ENCODE measurements around the gene PRRT2.

PRRT2 gene

GRCh38 chr16:29854520-29855100, 42.6 kb downstream of the PRRT2 start:
- Histone ChIP-seq H3K27ac (ENCODE audit: low read depth, low read length) (no peak overlapping the region), H3K4me1 (ENCODE audit: control insufficient read depth in 1 of 2, insufficient read depth in 2 of 2, low read length in 2 of 2) (no peaks in the 10 kb centered on the region), H3K18ac (ENCODE audit: low read length) (no peak overlapping the region), H4K8ac (ENCODE audit: low read depth, low read length) (no peak overlapping the region), H3K14ac (ENCODE audit: low read length) (no peak overlapping the region), H3K9me3 (ENCODE audit: insufficient read depth, low read depth, low read length) (no peaks in the 10 kb centered on the region), H3K4me3 (ENCODE audit: low read depth, low read length) (no peak overlapping the region), H2BK5ac (ENCODE audit: low read depth, low read length, poor library complexity) (no peak overlapping the region), H4K12ac (ENCODE audit: low read depth, low read length) (no peak overlapping the region), H2AK5ac (ENCODE audit: low read length) (no peak overlapping the region), H3K79me2 (ENCODE audit: control insufficient read depth, insufficient read depth, low read length, poor library complexity) (no peaks in the 10 kb centered on the region), H3K4me2 (ENCODE audit: low read length) (no peak overlapping the region), H4K91ac (ENCODE audit: low read depth, low read length) (no peak overlapping the region), H3K9ac (ENCODE audit: low read length) (no peak overlapping the region), H3K36me3 (ENCODE audit: control insufficient read depth in 1 of 2, insufficient read depth in 2 of 2, low read length in 2 of 2) (peaks cover 11% of the 10 kb centered on the region in 2 experiments), H3K4ac (ENCODE audit: low read depth, low read length) (no peak overlapping the region), H3K79me1 (ENCODE audit: low read length) (no peaks in the 10 kb centered on the region), H2BK120ac (ENCODE audit: insufficient read depth, low read length, poor library complexity) (no peak overlapping the region), H2BK12ac (ENCODE audit: low read length) (no peak overlapping the region), H3K23ac (ENCODE audit: low read length) (no peak overlapping the region), H2AFZ (ENCODE audit: insufficient read depth, low read length, poor library complexity) (no peak overlapping the region), H3K27me3 (ENCODE audit: insufficient read depth, low read length) (no peaks in the 10 kb centered on the region)
- DNase-seq, result no peak
- WGBS (ENCODE audit: extremely low coverage, insufficient coverage, insufficient read length), result no CpG with 5 or more reads among the region's 5 CpGs

- WGBS (ENCODE audit: extremely low coverage, insufficient coverage, insufficient read length), result no CpG with 5 or more reads among the region's 7 CpGs
These were observed 45.3 kb downstream of the PRRT2 start for GRCh38 chr16:29857133-29857760.

GRCh38 chr16:29858149-29858849, 46.3 kb downstream of the PRRT2 start:
- no peak for DNase-seq
- Histone ChIP-seq H3K9ac (ENCODE audit: low read length) (no peak overlapping the region), H2AFZ (ENCODE audit: insufficient read depth, low read length, poor library complexity) (no peak overlapping the region), H3K4me3 (ENCODE audit: low read depth, low read length) (no peak overlapping the region), H3K4me1 (ENCODE audit: control insufficient read depth in 1 of 2, insufficient read depth in 2 of 2, low read length in 2 of 2) (peaks cover 0 to 7% of the 10 kb centered on the region in 2 experiments), H4K91ac (ENCODE audit: low read depth, low read length) (no peak overlapping the region), H2BK120ac (ENCODE audit: insufficient read depth, low read length, poor library complexity) (no peak overlapping the region), H2BK5ac (ENCODE audit: low read depth, low read length, poor library complexity) (no peak overlapping the region), H4K8ac (ENCODE audit: low read depth, low read length) (no peak overlapping the region), H3K9me3 (ENCODE audit: insufficient read depth, low read depth, low read length) (no peaks in the 10 kb centered on the region), H3K27ac (ENCODE audit: low read depth, low read length) (no peak overlapping the region), H3K4ac (ENCODE audit: low read depth, low read length) (no peak overlapping the region), H4K12ac (ENCODE audit: low read depth, low read length) (no peak overlapping the region), H3K79me1 (ENCODE audit: low read length) (peaks cover 5% of the 10 kb centered on the region), H3K14ac (ENCODE audit: low read length) (no peak overlapping the region), H3K36me3 (ENCODE audit: control insufficient read depth in 1 of 2, insufficient read depth in 2 of 2, low read length in 2 of 2) (peaks cover 21 to 25% of the 10 kb centered on the region in 2 experiments), H2AK5ac (ENCODE audit: low read length) (no peak overlapping the region), H3K79me2 (ENCODE audit: control insufficient read depth, insufficient read depth, low read length, poor library complexity) (peaks cover 4% of the 10 kb centered on the region), H3K18ac (ENCODE audit: low read length) (no peak overlapping the region), H2BK12ac (ENCODE audit: low read length) (no peak overlapping the region), H3K4me2 (ENCODE audit: low read length) (no peak overlapping the region), H3K27me3 (ENCODE audit: insufficient read depth, low read length) (no peaks in the 10 kb centered on the region), H3K23ac (ENCODE audit: low read length) (no peak overlapping the region)
- WGBS (ENCODE audit: extremely low coverage, insufficient coverage, insufficient read length), result no CpG with 5 or more reads among the region's 10 CpGs

More at GRCh38 chr16:29857133-29857760, 45.3 kb downstream of the PRRT2 start:
- no peak overlapping the region for H3K4me3 ChIP-seq (ENCODE audit: low read depth, low read length)
- no peak overlapping the region for H3K23ac ChIP-seq (ENCODE audit: low read length)
- no peak overlapping the region for H3K27ac ChIP-seq (ENCODE audit: low read depth, low read length)
- H2AK5ac ChIP-seq (ENCODE audit: low read length), result no peak overlapping the region
- peaks cover 0 to 7% of the 10 kb centered on the region in 2 experiments for H3K4me1 ChIP-seq (ENCODE audit: control insufficient read depth in 1 of 2, insufficient read depth in 2 of 2, low read length in 2 of 2)
- H3K14ac ChIP-seq (ENCODE audit: low read length), result no peak overlapping the region
- H3K9me3 ChIP-seq (ENCODE audit: insufficient read depth, low read depth, low read length), result no peaks in the 10 kb centered on the region
- no peak overlapping the region for H2BK5ac ChIP-seq (ENCODE audit: low read depth, low read length, poor library complexity)
- H3K9ac ChIP-seq (ENCODE audit: low read length), result no peak overlapping the region
- no peak overlapping the region for H4K91ac ChIP-seq (ENCODE audit: low read depth, low read length)
- DNase-seq, result no peak
- H3K79me2 ChIP-seq (ENCODE audit: control insufficient read depth, insufficient read depth, low read length, poor library complexity), result no peaks in the 10 kb centered on the region
- H4K12ac ChIP-seq (ENCODE audit: low read depth, low read length), result no peak overlapping the region
- no peak overlapping the region for H2BK120ac ChIP-seq (ENCODE audit: insufficient read depth, low read length, poor library complexity)
- peaks cover 21 to 25% of the 10 kb centered on the region in 2 experiments for H3K36me3 ChIP-seq (ENCODE audit: control insufficient read depth in 1 of 2, insufficient read depth in 2 of 2, low read length in 2 of 2)
- no peak overlapping the region for H3K4ac ChIP-seq (ENCODE audit: low read depth, low read length)
- H2BK12ac ChIP-seq (ENCODE audit: low read length), result no peak overlapping the region
- H3K18ac ChIP-seq (ENCODE audit: low read length), result no peak overlapping the region
- no peak overlapping the region for H4K8ac ChIP-seq (ENCODE audit: low read depth, low read length)
- no peaks in the 10 kb centered on the region for H3K79me1 ChIP-seq (ENCODE audit: low read length)
- no peak overlapping the region for H2AFZ ChIP-seq (ENCODE audit: insufficient read depth, low read length, poor library complexity)
- H3K4me2 ChIP-seq (ENCODE audit: low read length), result no peak overlapping the region
- H3K27me3 ChIP-seq (ENCODE audit: insufficient read depth, low read length), result no peaks in the 10 kb centered on the region

- no peak overlapping the region for H3K4me2 ChIP-seq (ENCODE audit: low read length)
- no peak overlapping the region for H3K14ac ChIP-seq (ENCODE audit: low read length)
- H3K79me2 ChIP-seq (ENCODE audit: control insufficient read depth, insufficient read depth, low read length, poor library complexity), result peaks cover 4% of the 10 kb centered on the region
- no peak overlapping the region for H3K9ac ChIP-seq (ENCODE audit: low read length)
- no peak overlapping the region for H2BK120ac ChIP-seq (ENCODE audit: insufficient read depth, low read length, poor library complexity)
- H3K4me3 ChIP-seq (ENCODE audit: low read depth, low read length), result no peak overlapping the region
- H3K23ac ChIP-seq (ENCODE audit: low read length), result no peak overlapping the region
- H3K18ac ChIP-seq (ENCODE audit: low read length), result no peak overlapping the region
- H2BK5ac ChIP-seq (ENCODE audit: low read depth, low read length, poor library complexity), result no peak overlapping the region
- H2BK12ac ChIP-seq (ENCODE audit: low read length), result no peak overlapping the region
- peaks cover 2% of the 10 kb centered on the region for H3K9me3 ChIP-seq (ENCODE audit: insufficient read depth, low read depth, low read length)
- H4K12ac ChIP-seq (ENCODE audit: low read depth, low read length), result no peak overlapping the region
- no peak overlapping the region for H4K91ac ChIP-seq (ENCODE audit: low read depth, low read length)
- H3K36me3 ChIP-seq (ENCODE audit: control insufficient read depth in 1 of 2, insufficient read depth in 2 of 2, low read length in 2 of 2), result peaks cover 21 to 25% of the 10 kb centered on the region in 2 experiments
- no peaks in the 10 kb centered on the region for H3K27me3 ChIP-seq (ENCODE audit: insufficient read depth, low read length)
- peaks cover 0 to 10% of the 10 kb centered on the region in 2 experiments for H3K4me1 ChIP-seq (ENCODE audit: control insufficient read depth in 1 of 2, insufficient read depth in 2 of 2, low read length in 2 of 2)
- H4K8ac ChIP-seq (ENCODE audit: low read depth, low read length), result no peak overlapping the region
- H3K4ac ChIP-seq (ENCODE audit: low read depth, low read length), result no peak overlapping the region
- peaks cover 5% of the 10 kb centered on the region for H3K79me1 ChIP-seq (ENCODE audit: low read length)
- no peak for DNase-seq
- no peak overlapping the region for H2AK5ac ChIP-seq (ENCODE audit: low read length)
- H3K27ac ChIP-seq (ENCODE audit: low read depth, low read length), result no peak overlapping the region
- no peak overlapping the region for H2AFZ ChIP-seq (ENCODE audit: insufficient read depth, low read length, poor library complexity)
- no CpG with 5 or more reads among the region's 19 CpGs for WGBS (ENCODE audit: extremely low coverage, insufficient coverage, insufficient read length)
These were observed 47.0 kb downstream of the PRRT2 start for GRCh38 chr16:29858974-29859373.
